ENCODE measurements around the gene FXYD1. TPM values are rescaled to one million over a fixed set of nuclear protein-coding genes. Genes with fewer than 3 reads are reported as not detected.
A peak's percentile ranks its signal among the peaks of the same experiment; 100 is the strongest.

Gene FXYD1
- total and polyA plus RNA-seq, 7 donors, result 210 to 860 (median 542) TPM

DNA sequence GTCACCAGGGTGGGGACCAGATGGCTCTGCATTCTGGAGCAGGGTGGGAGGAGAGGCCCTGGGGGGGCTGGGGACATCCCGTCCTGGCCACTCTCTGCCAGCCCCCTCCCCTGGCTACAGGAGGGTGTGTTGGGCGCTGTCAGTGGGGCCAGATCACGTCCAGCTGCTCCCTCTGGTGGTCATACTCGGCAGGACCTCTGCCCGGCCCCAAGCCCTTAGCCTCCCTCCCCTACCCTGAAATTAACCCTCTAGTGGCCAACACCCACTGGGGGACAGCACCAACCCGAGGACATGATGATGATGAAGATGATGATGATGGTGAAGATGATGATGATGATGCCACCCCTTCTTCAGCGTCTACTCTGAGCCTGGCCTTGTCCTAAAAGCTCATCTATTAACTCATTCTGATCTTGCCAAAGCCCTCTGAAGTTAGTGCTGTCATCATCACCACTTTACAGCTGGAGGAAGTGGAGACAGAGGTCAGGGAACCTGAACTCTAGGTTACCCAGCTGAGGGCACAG is 3.2 kb upstream of the FXYD1 start:
- no peaks in the 10 kb centered on the region for H3K9me3 ChIP-seq
- intact Hi-C loops (cut with DNase I), result loop anchor here (1.0 to 5.0 kb wide), 5 partner anchors 21 to 93 kb away; partner anchors contain the start of genes FXYD3 (in 1 of the 2) and HPN (in 1 of the 2)
- H3K27ac ChIP-seq, result peak overlapping the region; percentile 97
- 0 to 2% (median 1%) methylated on average over 7 of the region's 7 CpGs for WGBS, 3 donors
- no peaks in the 10 kb centered on the region for H3K36me3 ChIP-seq (ENCODE audit: insufficient read depth in 1 of 2, low read depth in 1 of 2)
- DNase-seq, result peak; percentile 78 to 94
- H3K4me3 ChIP-seq, result peak overlapping the region; percentile 66
- peaks cover 28% of the 10 kb centered on the region for H3K4me1 ChIP-seq
- no peaks in the 10 kb centered on the region for H3K27me3 ChIP-seq (ENCODE audit: insufficient read depth in 3 of 3, low read length in 2 of 3)
- TF ChIP-seq, protein P1, sequence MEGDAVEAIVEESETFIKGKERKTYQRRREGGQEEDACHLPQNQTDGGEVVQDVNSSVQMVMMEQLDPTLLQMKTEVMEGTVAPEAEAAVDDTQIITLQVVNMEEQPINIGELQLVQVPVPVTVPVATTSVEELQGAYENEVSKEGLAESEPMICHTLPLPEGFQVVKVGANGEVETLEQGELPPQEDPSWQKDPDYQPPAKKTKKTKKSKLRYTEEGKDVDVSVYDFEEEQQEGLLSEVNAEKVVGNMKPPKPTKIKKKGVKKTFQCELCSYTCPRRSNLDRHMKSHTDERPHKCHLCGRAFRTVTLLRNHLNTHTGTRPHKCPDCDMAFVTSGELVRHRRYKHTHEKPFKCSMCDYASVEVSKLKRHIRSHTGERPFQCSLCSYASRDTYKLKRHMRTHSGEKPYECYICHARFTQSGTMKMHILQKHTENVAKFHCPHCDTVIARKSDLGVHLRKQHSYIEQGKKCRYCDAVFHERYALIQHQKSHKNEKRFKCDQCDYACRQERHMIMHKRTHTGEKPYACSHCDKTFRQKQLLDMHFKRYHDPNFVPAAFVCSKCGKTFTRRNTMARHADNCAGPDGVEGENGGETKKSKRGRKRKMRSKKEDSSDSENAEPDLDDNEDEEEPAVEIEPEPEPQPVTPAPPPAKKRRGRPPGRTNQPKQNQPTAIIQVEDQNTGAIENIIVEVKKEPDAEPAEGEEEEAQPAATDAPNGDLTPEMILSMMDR (IDR thresholded peaks at IDR 0.05), result peak; percentile 92
- peak; percentile 58 to 71 (median 60) for ATAC-seq

DNA sequence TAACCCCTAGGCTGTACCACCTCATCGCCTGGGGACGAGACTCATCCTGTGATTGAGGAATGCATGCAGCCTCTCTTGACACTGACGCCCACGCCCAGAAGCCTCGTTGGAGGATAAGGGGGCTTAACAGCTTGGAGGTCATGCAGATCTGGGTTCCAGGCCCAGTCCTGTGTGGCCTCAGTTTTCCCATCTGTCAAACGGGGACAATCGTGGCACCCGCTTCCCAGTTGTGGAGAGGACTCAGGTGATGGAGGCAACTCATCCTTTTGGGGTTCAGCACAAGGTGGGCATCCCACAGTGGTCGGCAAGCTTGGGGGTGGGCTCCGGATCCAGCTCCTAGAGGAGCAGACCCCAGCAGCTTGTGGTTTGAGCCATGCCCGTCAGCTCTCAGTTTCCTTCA is 2.4 kb upstream of the FXYD1 start:
- peak overlapping the region; percentile 97 for H3K27ac ChIP-seq
- 77 to 81% (median 78%) methylated on average over 11 of the region's 11 CpGs for WGBS, 3 donors
- H3K36me3 ChIP-seq (ENCODE audit: insufficient read depth in 1 of 2, low read depth in 1 of 2), result no peaks in the 10 kb centered on the region
- peaks cover 22% of the 10 kb centered on the region for H3K4me1 ChIP-seq
- H3K27me3 ChIP-seq (ENCODE audit: insufficient read depth in 3 of 3, low read length in 2 of 3), result no peaks in the 10 kb centered on the region
- intact Hi-C loops (cut with DNase I), result loop anchor here (5.0 kb wide), 2 partner anchors 89 to 94 kb away; partner anchors contain the start of gene HPN (in 1 of the 2)
- TF ChIP-seq, protein P1 (IDR thresholded peaks at IDR 0.05), result no peak
- H3K9me3 ChIP-seq, result no peaks in the 10 kb centered on the region
- DNase-seq (no peak), ATAC-seq (no peak)
- no peak overlapping the region for H3K4me3 ChIP-seq

DNA sequence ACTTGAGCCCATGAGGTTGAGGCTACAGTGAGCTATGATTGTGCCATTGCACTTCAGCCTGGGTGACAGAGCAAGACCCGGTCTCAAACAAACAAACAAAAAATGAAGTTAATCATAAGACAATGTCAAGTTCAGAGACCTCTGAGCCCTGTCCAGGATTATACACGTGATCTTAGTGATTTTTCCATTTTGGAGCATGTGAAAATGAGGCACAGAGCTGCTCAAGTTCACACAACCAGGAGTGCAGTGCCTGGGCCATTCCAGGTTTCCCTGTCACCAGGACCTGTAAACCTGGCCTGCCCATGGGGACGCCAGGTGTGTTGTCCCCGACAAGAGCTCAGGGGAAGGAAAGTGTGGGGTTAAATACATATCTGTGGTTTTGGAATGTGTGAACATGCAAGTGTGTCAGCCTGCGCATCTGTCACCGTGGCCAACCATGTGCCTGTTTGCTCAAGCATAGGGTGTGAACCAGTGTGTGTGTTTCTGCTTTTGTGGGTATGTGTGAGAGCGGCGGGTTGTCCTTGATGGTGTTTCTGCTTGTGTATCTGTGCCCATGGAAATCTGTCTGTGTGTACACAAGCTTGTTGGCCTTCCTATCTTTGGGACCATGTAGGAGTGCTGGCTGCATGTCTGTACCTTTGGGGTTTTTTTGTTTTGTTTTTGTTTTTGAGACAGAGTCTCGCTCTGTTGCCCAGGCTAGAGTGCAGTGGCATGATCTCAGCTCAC is 1.5 kb upstream of the FXYD1 start:
- ATAC-seq (no peak), DNase-seq (peak in 1 of 2 donors; percentile 31)
- H3K9me3 ChIP-seq, result no peaks in the 10 kb centered on the region
- no peak overlapping the region for H3K4me3 ChIP-seq
- no peaks in the 10 kb centered on the region for H3K27me3 ChIP-seq (ENCODE audit: insufficient read depth in 3 of 3, low read length in 2 of 3)
- WGBS, 3 donors, result 62 to 72% (median 65%) methylated on average over 9 of the region's 9 CpGs
- H3K4me1 ChIP-seq, result peaks cover 26% of the 10 kb centered on the region
- TF ChIP-seq, protein P1 (IDR thresholded peaks at IDR 0.05), result no peak
- peak overlapping the region; percentile 97 for H3K27ac ChIP-seq
- intact Hi-C loops (cut with DNase I), result loop anchor here (5.0 kb wide), 2 partner anchors 90 to 95 kb away; partner anchors contain the start of gene HPN (in 1 of the 2)
- peaks cover 0 to 7% of the 10 kb centered on the region in 2 donors for H3K36me3 ChIP-seq (ENCODE audit: insufficient read depth in 1 of 2, low read depth in 1 of 2)

DNA sequence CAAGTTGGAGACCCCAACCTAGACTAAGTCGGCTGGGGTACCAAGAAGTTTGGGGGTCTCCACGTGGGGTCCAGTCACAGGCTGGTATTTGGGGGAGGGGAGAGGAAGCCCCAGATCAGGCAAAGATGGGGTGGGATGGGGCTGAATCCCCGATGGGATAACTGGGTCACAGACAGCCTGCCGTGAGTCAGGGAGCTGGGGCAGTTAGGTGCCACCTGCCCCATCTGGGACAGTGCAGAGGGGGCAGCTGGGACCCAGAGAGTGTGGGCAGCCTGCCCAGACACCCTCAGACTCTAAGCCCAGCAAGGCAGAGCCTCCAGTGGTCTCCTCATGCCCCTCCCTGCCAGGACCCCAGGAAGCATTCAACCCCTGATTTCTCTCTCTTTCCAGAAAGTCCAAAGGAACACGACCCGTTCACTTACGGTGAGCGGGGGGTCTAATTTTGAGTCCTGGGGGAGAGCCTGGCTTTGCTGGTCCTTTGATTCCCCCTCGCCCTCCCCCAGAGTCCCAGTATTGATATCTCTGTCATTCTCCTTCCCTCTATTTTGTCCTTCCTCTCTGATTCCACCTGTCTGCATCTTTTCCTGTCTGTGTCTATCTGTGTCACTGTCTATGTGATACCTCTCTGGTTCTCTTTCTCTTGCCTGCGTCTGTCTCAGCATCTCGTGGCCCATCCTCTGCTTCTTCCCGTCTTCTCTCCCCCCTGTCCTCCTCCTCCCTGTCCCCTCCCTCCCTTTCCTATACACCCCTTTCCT is 1.8 kb downstream of the FXYD1 start:
- peaks cover 26% of the 10 kb centered on the region for H3K4me1 ChIP-seq
- TF ChIP-seq, protein P1 (IDR thresholded peaks at IDR 0.05), result no peak
- DNase-seq, result peak in 1 of 2 donors; percentile 76
- WGBS, 3 donors, result 41 to 65% (median 42%) methylated on average over 12 of the region's 12 CpGs
- H3K4me3 ChIP-seq, result peak overlapping the region; percentile 69
- intact Hi-C loops (cut with DNase I), result loop anchor here (5.0 to 10.0 kb wide), 3 partner anchors 124 to 168 kb away; partner anchors contain the start of gene USF2 (in 2 of the 2)
- no peaks in the 10 kb centered on the region for H3K9me3 ChIP-seq
- no peaks in the 10 kb centered on the region for H3K27me3 ChIP-seq (ENCODE audit: insufficient read depth in 3 of 3, low read length in 2 of 3)
- H3K27ac ChIP-seq, result peak overlapping the region; percentile 97
- peaks cover 0 to 16% of the 10 kb centered on the region in 2 donors for H3K36me3 ChIP-seq (ENCODE audit: insufficient read depth in 1 of 2, low read depth in 1 of 2)
- ATAC-seq, result peak in 2 of 4 donors; percentile 25 to 26
